MM.1S (cell line): ENCODE measurements around the gene TRABD2B.

Experiments used
- DNase-seq: peaks from one replicate; pipeline ENCODE4 v3.0.0-alpha.2; 2015
- H2AFZ ChIP-seq: fragments of 300-600 bp; sonication (generic); 2 replicates; pipeline ENCODE4 v1.6.0; 2016; ENCODE audit warnings: antibody characterized with exemption, low read length
- H3F3A ChIP-seq: fragments of 300-600 bp; sonication (generic); 2 replicates; pipeline ENCODE4 v1.6.1; 2016; ENCODE audit warnings: mild to moderate bottlenecking, antibody characterized with exemption, low read length, moderate library complexity, mixed read lengths; ENCODE audit not compliant: insufficient read depth
- H3K27ac ChIP-seq: fragments of 300-600 bp; sonication (generic); 2 replicates; pipeline ENCODE4 v1.5.1; 2016; ENCODE audit warnings: mild to moderate bottlenecking, low read length
- H3K27me3 ChIP-seq: fragments of 300-600 bp; sonication (generic); replicated peaks from 2 replicates; pipeline ENCODE4 v1.6.0; 2016; ENCODE audit warnings: low read length; ENCODE audit not compliant: insufficient read depth
- H3K36me3 ChIP-seq: fragments of 300-600 bp; sonication (generic); replicated peaks from 2 replicates; pipeline ENCODE4 v1.6.1; 2016; ENCODE audit warnings: mild to moderate bottlenecking, low read length, mixed read lengths; ENCODE audit not compliant: insufficient read depth
- H3K4me1 ChIP-seq: fragments of 300-600 bp; sonication (generic); 2 replicates; pipeline ENCODE4 v1.6.1; 2016; ENCODE audit warnings: low read length, mixed read lengths
- H3K4me2 ChIP-seq: fragments of 300-600 bp; sonication (generic); 2 replicates; pipeline ENCODE4 v1.6.0; 2016; ENCODE audit warnings: low read depth, low read length
- H3K4me3 ChIP-seq: fragments of 300-600 bp; sonication (generic); 2 replicates; pipeline ENCODE4 v1.5.1; 2016; ENCODE audit warnings: low read length, mixed read lengths
- H3K79me2 ChIP-seq: fragments of 300-600 bp; sonication (generic); 2 replicates; pipeline ENCODE4 v1.6.1; 2016; ENCODE audit warnings: mixed run types, low read length, mixed read lengths
- H3K9ac ChIP-seq: fragments of 300-600 bp; sonication (generic); 2 replicates; pipeline ENCODE4 v1.6.1; 2016; ENCODE audit warnings: low read length, mixed read lengths
- H3K9me2 ChIP-seq: fragments of 300-600 bp; sonication (generic); replicated peaks from 2 replicates; pipeline ENCODE4 v1.6.1; 2016; ENCODE audit warnings: mild to moderate bottlenecking, low read length, mixed read lengths; ENCODE audit not compliant: insufficient read depth
- H3K9me3 ChIP-seq: fragments of 300-600 bp; sonication (generic); replicated peaks from 2 replicates; pipeline ENCODE4 v1.6.1; 2016; ENCODE audit warnings: mild to moderate bottlenecking, low read length, mixed read lengths; ENCODE audit not compliant: insufficient read depth
- H4K20me1 ChIP-seq: fragments of 300-600 bp; sonication (generic); 2 replicates; pipeline ENCODE4 v1.6.1; 2016; ENCODE audit warnings: mild to moderate bottlenecking, low read length, moderate library complexity, mixed read lengths; ENCODE audit not compliant: insufficient read depth
- EZH2 ChIP-seq: fragments of 300-600 bp; sonication (generic); optimal IDR thresholded peaks from 2 replicates; pipeline ENCODE3; 2017; ENCODE audit warnings: low read depth, mild to moderate bottlenecking, antibody characterized with exemption, low read length, mixed read lengths
- EZH2phosphoT487 ChIP-seq: fragments of 300-600 bp; sonication (generic); IDR thresholded peaks from 2 replicates; pipeline ENCODE4 v1.6.1; 2018; ENCODE audit warnings: antibody characterized with exemption, low read length
- TF ChIP-seq, protein P1 (sequence below): fragments of 300-600 bp; sonication (generic); IDR thresholded peaks from 2 replicates; pipeline ENCODE4 v1.5.1; 2016; ENCODE audit warnings: antibody characterized with exemption, low read length, mixed read lengths

Gene TRABD2B

GRCh38 chr1:48026275-48026674, 29.1 kb upstream of the TRABD2B start:
- no peaks in the 10 kb centered on the region for H4K20me1 ChIP-seq
- no peaks in the 10 kb centered on the region for H3K9me3 ChIP-seq
- H3K36me3 ChIP-seq: no peaks in the 10 kb centered on the region
- H3F3A ChIP-seq: no peaks in the 10 kb centered on the region
- no peak for DNase-seq
- H3K27ac ChIP-seq: no peak overlapping the region
- H3K9ac ChIP-seq: no peak overlapping the region
- H3K4me2 ChIP-seq: no peak overlapping the region
- H3K27me3 ChIP-seq: no peaks in the 10 kb centered on the region
- H3K9me2 ChIP-seq: no peaks in the 10 kb centered on the region
- H2AFZ ChIP-seq: no peak overlapping the region
- H3K79me2 ChIP-seq: no peaks in the 10 kb centered on the region
- TF ChIP-seq, protein P1, sequence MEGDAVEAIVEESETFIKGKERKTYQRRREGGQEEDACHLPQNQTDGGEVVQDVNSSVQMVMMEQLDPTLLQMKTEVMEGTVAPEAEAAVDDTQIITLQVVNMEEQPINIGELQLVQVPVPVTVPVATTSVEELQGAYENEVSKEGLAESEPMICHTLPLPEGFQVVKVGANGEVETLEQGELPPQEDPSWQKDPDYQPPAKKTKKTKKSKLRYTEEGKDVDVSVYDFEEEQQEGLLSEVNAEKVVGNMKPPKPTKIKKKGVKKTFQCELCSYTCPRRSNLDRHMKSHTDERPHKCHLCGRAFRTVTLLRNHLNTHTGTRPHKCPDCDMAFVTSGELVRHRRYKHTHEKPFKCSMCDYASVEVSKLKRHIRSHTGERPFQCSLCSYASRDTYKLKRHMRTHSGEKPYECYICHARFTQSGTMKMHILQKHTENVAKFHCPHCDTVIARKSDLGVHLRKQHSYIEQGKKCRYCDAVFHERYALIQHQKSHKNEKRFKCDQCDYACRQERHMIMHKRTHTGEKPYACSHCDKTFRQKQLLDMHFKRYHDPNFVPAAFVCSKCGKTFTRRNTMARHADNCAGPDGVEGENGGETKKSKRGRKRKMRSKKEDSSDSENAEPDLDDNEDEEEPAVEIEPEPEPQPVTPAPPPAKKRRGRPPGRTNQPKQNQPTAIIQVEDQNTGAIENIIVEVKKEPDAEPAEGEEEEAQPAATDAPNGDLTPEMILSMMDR: no peak
- TF ChIP-seq EZH2phosphoT487 (no peak), EZH2 (no peak)
- H3K4me3 ChIP-seq: no peak overlapping the region
- H3K4me1 ChIP-seq: no peaks in the 10 kb centered on the region

GRCh38 chr1:48025076-48025475, 27.9 kb upstream of the TRABD2B start:
- TF ChIP-seq, protein P1: no peak
- no peak for TF ChIP-seq EZH2
- no peak for TF ChIP-seq EZH2phosphoT487
- Histone ChIP-seq H3K4me1 (no peaks in the 10 kb centered on the region), H3K9ac (no peak overlapping the region), H2AFZ (no peak overlapping the region), H3K9me2 (no peaks in the 10 kb centered on the region), H3K79me2 (no peaks in the 10 kb centered on the region), H3K4me3 (no peak overlapping the region), H3K4me2 (no peak overlapping the region), H3K27me3 (no peaks in the 10 kb centered on the region), H3F3A (no peaks in the 10 kb centered on the region), H4K20me1 (no peaks in the 10 kb centered on the region), H3K27ac (no peak overlapping the region), H3K9me3 (no peaks in the 10 kb centered on the region), H3K36me3 (no peaks in the 10 kb centered on the region)
- no peak for DNase-seq

DNA sequence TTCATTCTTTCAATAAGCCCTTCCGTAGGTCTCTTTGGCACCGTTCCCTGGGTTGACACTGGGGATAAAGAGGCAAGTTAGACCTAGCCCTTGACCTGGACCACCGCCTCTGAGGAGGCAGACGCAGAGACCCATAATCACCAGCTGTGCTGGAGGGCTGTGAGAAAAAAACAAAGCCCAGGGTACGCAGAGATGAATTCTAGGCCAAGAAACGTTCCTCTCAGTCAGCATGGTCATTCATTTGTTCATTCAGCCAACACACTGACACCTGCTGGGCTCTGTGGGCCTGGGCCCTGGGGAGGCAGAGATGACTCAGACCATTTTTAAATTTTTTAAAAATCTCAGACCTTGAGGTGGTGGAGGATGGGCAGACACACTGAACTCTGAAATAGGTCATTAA, 26.3 kb upstream of the TRABD2B start:
- H3K9me2 ChIP-seq: no peaks in the 10 kb centered on the region
- no peaks in the 10 kb centered on the region for H3F3A ChIP-seq

More for the DNA sequence above, 26.3 kb upstream of the TRABD2B start:
- H3K4me3 ChIP-seq: no peak overlapping the region
- H3K27me3 ChIP-seq: no peaks in the 10 kb centered on the region
- no peak overlapping the region for H2AFZ ChIP-seq
- no peaks in the 10 kb centered on the region for H3K9me3 ChIP-seq
- no peak for DNase-seq
- no peaks in the 10 kb centered on the region for H3K79me2 ChIP-seq
- TF ChIP-seq, protein P1: no peak
- TF ChIP-seq EZH2: no peak
- TF ChIP-seq EZH2phosphoT487: no peak
- no peaks in the 10 kb centered on the region for H4K20me1 ChIP-seq
- no peaks in the 10 kb centered on the region for H3K4me1 ChIP-seq
- H3K4me2 ChIP-seq: no peak overlapping the region
- H3K27ac ChIP-seq: no peak overlapping the region
- no peaks in the 10 kb centered on the region for H3K36me3 ChIP-seq
- H3K9ac ChIP-seq: no peak overlapping the region
